MCF 10A (cell line): ENCODE data around the gene TMEM59L. TPM values are rescaled to one million over a fixed set of nuclear protein-coding genes. Genes with fewer than 3 reads are reported as not detected.

ENCODE experiments used
- BruUV-seq: library from RNA; stranded (reverse); fragments of 400-500 nt; replicated peaks from 2 replicates; lab custom pipeline; 2021; lab: Mats Ljungman, UMichigan
- CTCF ChIA-PET: fragments of 300-600 bp; sonication (Branson Sonifier 250); formaldehyde crosslinking; extraction: SDS; loops from one replicate; lab custom pipeline; 2021; ENCODE audit warnings: antibody characterized with exemption, inconsistent platforms; lab: Yijun Ruan, JAX
- POLR2A ChIA-PET: fragments of 300-600, 350-650 bp; sonication (Branson Sonifier 250); formaldehyde crosslinking; extraction: SDS; loops from one replicate; lab custom pipeline; 2020; ENCODE audit warnings: antibody characterized with exemption, inconsistent platforms; lab: Yijun Ruan, JAX
- DNase-seq: peaks from one replicate; pipeline ENCODE4 v3.0.0-alpha.2; 2018; ENCODE audit not compliant: unreplicated experiment
- H3K27ac Mint-ChIP-seq: one replicate; pipeline ENCODE4 v1.8.0; 2022; ENCODE audit warnings: mild to moderate bottlenecking, low read depth, mixed read lengths; ENCODE audit not compliant: unreplicated experiment
- H3K27me3 Mint-ChIP-seq: one replicate; pipeline ENCODE4 v1.8.0; 2022; ENCODE audit warnings: mixed read lengths; ENCODE audit not compliant: insufficient read depth, unreplicated experiment
- H3K36me3 Mint-ChIP-seq: one replicate; pipeline ENCODE4 v1.8.0; 2022; ENCODE audit warnings: mild to moderate bottlenecking, moderate library complexity, mixed read lengths; ENCODE audit not compliant: insufficient read depth, unreplicated experiment
- H3K4me1 Mint-ChIP-seq: one replicate; pipeline ENCODE4 v1.8.0; 2022; ENCODE audit warnings: mixed read lengths; ENCODE audit not compliant: insufficient read depth, unreplicated experiment
- H3K4me3 Mint-ChIP-seq: one replicate; pipeline ENCODE4 v1.8.0; 2022; ENCODE audit warnings: mild to moderate bottlenecking, moderate library complexity, mixed read lengths; ENCODE audit not compliant: unreplicated experiment
- H3K9me3 Mint-ChIP-seq: one replicate; pipeline ENCODE4 v1.8.0; 2022; ENCODE audit warnings: mixed read lengths; ENCODE audit not compliant: unreplicated experiment
- intact Hi-C: fragments of 100-400 bp; cut with micrococcal nuclease; formaldehyde crosslinking; loops from 2 replicates; pipeline ENCODE4 v1.14.1; 2022
- total RNA-seq: library from RNA; stranded (reverse); gene quantifications from 2 replicates; pipeline ENCODE4 v1.2.3, GENCODE V29; 2022
- TF ChIP-seq, protein P1 (sequence below): fragments of 200-600 bp; IDR thresholded peaks from one replicate; pipeline ENCODE4 v1.8.0; 2022; ENCODE audit warnings: antibody characterized with exemption, mild to moderate bottlenecking; ENCODE audit not compliant: unreplicated experiment

Gene TMEM59L
- total RNA-seq, 1 experiment from 2014 or later, result 0.33 TPM

DNA sequence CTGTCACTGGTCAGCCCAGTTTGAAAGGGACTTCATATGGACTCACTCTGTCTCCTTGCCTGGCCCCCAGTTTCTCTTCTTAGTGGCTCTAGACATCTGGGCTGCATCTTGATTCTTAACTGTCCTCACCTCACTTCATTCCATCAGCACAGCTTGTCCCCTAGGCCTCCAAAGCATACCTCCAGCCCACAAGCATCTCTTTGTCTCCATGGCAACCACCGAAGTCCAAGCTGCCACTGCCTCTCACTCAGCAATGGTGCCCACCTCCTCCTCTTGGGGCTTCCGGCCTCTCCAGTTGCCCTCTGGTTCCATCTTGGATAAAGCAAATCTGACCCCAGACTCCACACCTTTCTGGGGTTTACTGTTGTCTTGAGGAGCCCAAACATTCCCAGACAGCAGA lies 14.2 kb downstream of the TMEM59L start:
- TF ChIP-seq, protein P1, sequence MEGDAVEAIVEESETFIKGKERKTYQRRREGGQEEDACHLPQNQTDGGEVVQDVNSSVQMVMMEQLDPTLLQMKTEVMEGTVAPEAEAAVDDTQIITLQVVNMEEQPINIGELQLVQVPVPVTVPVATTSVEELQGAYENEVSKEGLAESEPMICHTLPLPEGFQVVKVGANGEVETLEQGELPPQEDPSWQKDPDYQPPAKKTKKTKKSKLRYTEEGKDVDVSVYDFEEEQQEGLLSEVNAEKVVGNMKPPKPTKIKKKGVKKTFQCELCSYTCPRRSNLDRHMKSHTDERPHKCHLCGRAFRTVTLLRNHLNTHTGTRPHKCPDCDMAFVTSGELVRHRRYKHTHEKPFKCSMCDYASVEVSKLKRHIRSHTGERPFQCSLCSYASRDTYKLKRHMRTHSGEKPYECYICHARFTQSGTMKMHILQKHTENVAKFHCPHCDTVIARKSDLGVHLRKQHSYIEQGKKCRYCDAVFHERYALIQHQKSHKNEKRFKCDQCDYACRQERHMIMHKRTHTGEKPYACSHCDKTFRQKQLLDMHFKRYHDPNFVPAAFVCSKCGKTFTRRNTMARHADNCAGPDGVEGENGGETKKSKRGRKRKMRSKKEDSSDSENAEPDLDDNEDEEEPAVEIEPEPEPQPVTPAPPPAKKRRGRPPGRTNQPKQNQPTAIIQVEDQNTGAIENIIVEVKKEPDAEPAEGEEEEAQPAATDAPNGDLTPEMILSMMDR, result no peak
- H3K36me3 Mint-ChIP-seq, result peaks cover 6% of the 10 kb centered on the region
- no peak overlapping the region for H3K4me3 Mint-ChIP-seq
- no peaks in the 10 kb centered on the region for H3K9me3 Mint-ChIP-seq
- POLR2A ChIA-PET, result no interaction called here
- H3K27ac Mint-ChIP-seq, result no peak overlapping the region
- H3K27me3 Mint-ChIP-seq, result no peaks in the 10 kb centered on the region
- CTCF ChIA-PET, result no interaction called here
- no TSS peak for BruUV-seq
- H3K4me1 Mint-ChIP-seq, result peaks cover 9% of the 10 kb centered on the region
- intact Hi-C loops, result no loop called here
- DNase-seq, result no peak

DNA sequence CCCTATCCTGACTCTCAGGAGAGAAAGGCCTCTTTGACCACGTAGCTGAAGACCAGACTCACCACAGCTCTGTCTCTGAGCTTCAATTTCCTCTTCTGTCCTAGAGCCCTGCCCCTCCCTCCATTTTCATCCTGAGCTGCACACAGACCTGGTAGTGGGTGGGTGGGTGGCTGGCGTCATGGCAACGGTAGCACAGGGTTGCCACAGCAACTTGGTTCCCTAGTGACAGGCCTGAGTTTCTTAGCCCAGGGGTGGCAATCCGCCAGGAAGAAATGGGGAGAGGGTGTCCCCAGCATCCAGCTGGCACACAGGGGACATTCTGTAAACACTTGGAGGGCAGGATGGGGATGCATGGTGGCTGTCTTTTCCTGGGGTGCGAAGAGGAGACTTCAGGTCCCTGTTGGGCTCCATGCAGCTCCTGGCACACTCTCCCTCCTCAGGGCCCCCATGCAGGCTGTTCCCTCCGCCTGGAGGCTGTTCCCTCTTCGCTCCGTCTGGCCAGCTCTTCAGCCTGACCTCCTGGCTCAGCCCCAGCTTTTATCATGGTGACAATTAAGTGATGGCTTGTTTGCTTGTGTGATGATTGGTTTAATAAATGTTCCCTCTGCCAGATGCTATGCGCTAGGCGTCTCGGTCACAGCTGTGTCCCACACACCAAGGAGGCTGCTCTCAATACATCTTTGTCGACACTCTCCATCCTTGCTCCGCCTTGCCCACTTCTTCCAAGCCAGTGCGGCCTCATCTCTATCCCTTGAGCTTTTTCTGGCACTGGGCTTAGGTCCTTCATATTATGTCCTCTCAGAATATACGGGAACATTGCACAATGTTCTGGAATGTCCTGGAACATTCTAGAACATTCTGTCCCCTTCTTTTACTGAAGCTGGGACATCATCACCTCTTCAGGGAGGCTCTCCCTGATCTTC lies 16.8 kb downstream of the TMEM59L start:
- Mint-ChIP-seq H3K9me3 (no peaks in the 10 kb centered on the region), H3K27ac (peak overlapping the region; percentile 5), H3K27me3 (no peaks in the 10 kb centered on the region), H3K36me3 (peaks cover 6% of the 10 kb centered on the region), H3K4me3 (no peak overlapping the region), H3K4me1 (peaks cover 10% of the 10 kb centered on the region)
- ChIA-PET POLR2A (interaction anchor here (0.7 to 1.0 kb wide), 4 partner anchors 11 to 205 kb away, joined by 3 to 4 read pairs (median 3); no protein-coding TSS in a partner anchor), CTCF (interaction anchor here (0.6 kb wide), 1 partner anchor 99 kb away, joined by 3 read pairs; no protein-coding TSS in a partner anchor)
- intact Hi-C loops, result no loop called here
- no TSS peak for BruUV-seq
- DNase-seq, result no peak
- TF ChIP-seq, protein P1, result no peak

DNA sequence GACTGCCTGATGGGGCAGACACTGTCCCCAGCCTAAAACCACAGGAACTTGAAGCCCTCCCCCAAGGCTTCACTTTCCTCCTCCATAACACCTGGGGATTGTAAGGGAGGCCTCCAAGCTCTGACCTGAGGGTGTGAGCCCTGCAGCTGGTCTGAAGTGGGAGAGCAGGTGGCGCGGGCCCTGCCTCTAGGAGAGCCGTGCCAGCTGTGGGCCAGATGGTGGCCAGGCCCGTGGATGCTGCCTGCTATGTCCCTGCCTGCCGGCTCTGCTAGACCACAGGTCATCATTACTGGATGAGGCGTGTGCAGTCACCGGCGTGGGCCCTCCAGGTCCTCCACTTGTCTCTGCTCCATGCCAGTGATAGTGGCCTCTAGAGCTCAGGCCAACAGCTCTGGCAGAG lies 20.7 kb downstream of the TMEM59L start:
- no peak for DNase-seq
- CTCF ChIA-PET, result interaction anchor here (0.6 kb wide), 1 partner anchor 420 kb away, joined by 3 read pairs; no protein-coding TSS in a partner anchor
- Mint-ChIP-seq H3K27me3 (no peaks in the 10 kb centered on the region), H3K36me3 (peaks cover 6% of the 10 kb centered on the region), H3K27ac (no peak overlapping the region), H3K4me3 (no peak overlapping the region), H3K9me3 (no peaks in the 10 kb centered on the region), H3K4me1 (peaks cover 36% of the 10 kb centered on the region)
- TF ChIP-seq, protein P1, result no peak
- no TSS peak for BruUV-seq
- POLR2A ChIA-PET, result no interaction called here
- intact Hi-C loops, result no loop called here

DNA sequence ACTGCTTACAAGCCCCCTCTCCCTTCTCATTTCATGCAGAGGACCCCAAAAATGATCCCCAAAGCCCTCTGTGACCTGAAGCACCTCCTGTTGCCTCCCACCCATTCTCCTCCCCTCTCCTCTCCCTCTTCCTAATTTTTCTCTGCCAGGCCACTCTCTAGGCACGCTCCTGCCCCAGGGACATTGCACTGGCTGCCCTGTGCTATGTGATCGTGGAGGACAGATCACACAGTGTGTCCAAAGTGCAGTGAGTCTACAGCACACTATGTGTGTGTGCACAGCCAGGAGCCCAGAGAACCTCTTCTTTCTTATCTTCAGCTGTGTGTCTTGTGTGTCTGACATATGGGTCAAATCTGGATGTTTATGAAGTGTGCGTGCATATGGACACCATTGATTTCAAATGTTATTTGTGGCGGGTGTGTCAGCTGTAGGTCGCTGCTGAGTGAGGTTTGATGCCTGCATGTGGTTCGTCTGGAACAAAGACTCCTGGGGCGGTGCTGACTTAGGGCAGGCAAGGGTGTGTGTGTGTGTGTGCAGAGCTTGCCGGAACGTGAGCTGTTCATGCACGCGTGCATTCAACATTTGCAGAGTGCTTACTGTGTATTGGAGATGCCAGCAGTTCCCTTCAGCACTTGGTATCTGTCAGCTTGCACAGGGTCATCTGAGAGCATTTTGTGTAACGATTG lies 22.1 kb downstream of the TMEM59L start:
- Mint-ChIP-seq H3K9me3 (no peaks in the 10 kb centered on the region), H3K4me1 (peaks cover 34% of the 10 kb centered on the region), H3K4me3 (no peak overlapping the region), H3K27ac (no peak overlapping the region), H3K36me3 (peaks cover 5% of the 10 kb centered on the region), H3K27me3 (no peaks in the 10 kb centered on the region)
- TF ChIP-seq, protein P1, result no peak
- ChIA-PET CTCF (interaction anchor here (0.6 to 0.9 kb wide), 3 partner anchors 54 to 328 kb away, joined by 3 to 4 read pairs (median 3); no protein-coding TSS in a partner anchor), POLR2A (interaction anchor here (0.6 to 1.6 kb wide), 4 partner anchors 11 to 312 kb away, joined by 3 to 4 read pairs (median 3); partner anchors contain the start of genes LSM4 and UBA52)
- no peak for DNase-seq
- intact Hi-C loops, result loop anchor here (5.0 kb wide), 1 partner anchor 43 kb away; no protein-coding TSS in a partner anchor
- BruUV-seq, result no TSS peak
